Activated naive CD4-positive, alpha-beta T cell treated with anti-CD3 and anti-CD28 coated beads for 36 hours (primary cell): ENCODE results near the gene DOCK4. TPM values are rescaled to one million over a fixed set of nuclear protein-coding genes. Genes with fewer than 3 reads are reported as not detected.

Experiments used
- CTCF ChIA-PET: fragments of 350-600 bp; sonication (Branson Sonifier 250); formaldehyde crosslinking; loops from one replicate; lab custom pipeline; 2021; ENCODE audit warnings: antibody characterized with exemption; lab: Charles Lee
- DNase-seq: peaks from one replicate; pipeline ENCODE4 v3.0.0-alpha.2; 2020
- H3K27ac Mint-ChIP-seq: one replicate; pipeline ENCODE4 v1.8.0; 2021; ENCODE audit warnings: mild to moderate bottlenecking, mixed read lengths
- H3K27me3 Mint-ChIP-seq: one replicate; pipeline ENCODE4 v1.8.0; 2021; ENCODE audit warnings: low read depth, mixed read lengths
- H3K36me3 Mint-ChIP-seq: one replicate; pipeline ENCODE4 v1.8.0; 2021; ENCODE audit warnings: low read depth, mixed read lengths
- H3K4me1 Mint-ChIP-seq: one replicate; pipeline ENCODE4 v1.8.0; 2021; ENCODE audit warnings: low read depth, mixed read lengths
- H3K4me3 Mint-ChIP-seq: one replicate; pipeline ENCODE4 v1.8.0; 2021; ENCODE audit warnings: mild to moderate bottlenecking, moderate library complexity, mixed read lengths
- H3K9me3 Mint-ChIP-seq: one replicate; pipeline ENCODE4 v1.8.0; 2021; ENCODE audit warnings: mixed read lengths
- intact Hi-C: fragments of 100-400 bp; cut with micrococcal nuclease; formaldehyde crosslinking; loops from one replicate; pipeline ENCODE4 v1.15.1; 2023
- total RNA-seq, 2 experiments: library from RNA; stranded (reverse); gene quantifications; one replicate each; pipeline ENCODE4 v1.2.3, GENCODE V29; 2021

The DOCK4 gene
- total RNA-seq, 2 experiments from 2014 or later, result 0.43 to 0.62 TPM

DNA sequence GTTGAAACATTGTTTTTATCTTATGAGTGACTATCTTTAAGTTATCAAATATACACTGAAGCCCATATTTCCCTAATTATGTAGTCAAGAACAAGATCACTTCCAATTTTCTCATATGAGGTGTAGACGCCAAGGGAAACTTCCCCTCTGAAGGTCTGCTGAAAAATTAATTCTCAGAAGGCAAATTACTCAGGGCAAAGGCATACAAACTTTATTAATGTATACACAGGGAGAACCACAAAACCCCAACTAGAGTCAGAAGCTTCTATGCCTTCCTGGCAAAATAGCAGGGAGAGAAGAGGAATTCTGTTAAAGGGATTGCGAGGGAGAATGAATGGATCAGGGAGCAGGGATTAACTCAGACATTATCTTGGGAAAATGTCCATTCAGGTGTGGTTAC is 83.4 kb downstream of the DOCK4 start:
- CTCF ChIA-PET, result no interaction called here
- no peak overlapping the region for H3K4me3 Mint-ChIP-seq
- DNase-seq, result no peak
- intact Hi-C loops, result no loop called here
- H3K27ac Mint-ChIP-seq, result no peak overlapping the region
- no peaks in the 10 kb centered on the region for H3K36me3 Mint-ChIP-seq
- no peaks in the 10 kb centered on the region for H3K4me1 Mint-ChIP-seq
- H3K27me3 Mint-ChIP-seq, result peaks cover 2% of the 10 kb centered on the region
- no peaks in the 10 kb centered on the region for H3K9me3 Mint-ChIP-seq

DNA sequence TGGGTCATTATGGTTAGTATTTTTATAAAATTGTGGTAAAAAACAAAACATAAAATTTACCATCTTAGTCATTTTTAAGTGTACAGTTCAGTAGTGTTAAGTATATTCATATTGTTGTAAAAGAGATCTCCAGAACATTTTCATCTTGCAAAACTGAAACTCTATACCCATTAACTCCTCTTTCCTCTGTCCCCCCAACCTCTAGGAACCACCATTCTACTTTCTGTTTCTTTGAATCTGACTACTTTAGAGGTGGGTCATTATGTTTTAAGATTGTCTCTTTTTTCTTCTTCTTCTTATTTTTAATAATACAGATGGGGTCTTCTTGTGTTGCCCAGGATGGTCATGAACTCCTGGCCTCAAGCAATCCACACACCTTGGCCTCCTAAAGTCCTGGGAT is 84.1 kb downstream of the DOCK4 start:
- CTCF ChIA-PET, result no interaction called here
- intact Hi-C loops, result no loop called here
- Mint-ChIP-seq H3K4me3 (no peak overlapping the region), H3K9me3 (no peaks in the 10 kb centered on the region), H3K36me3 (no peaks in the 10 kb centered on the region), H3K27ac (no peak overlapping the region), H3K4me1 (no peaks in the 10 kb centered on the region), H3K27me3 (peaks cover 2% of the 10 kb centered on the region)
- no peak for DNase-seq

DNA sequence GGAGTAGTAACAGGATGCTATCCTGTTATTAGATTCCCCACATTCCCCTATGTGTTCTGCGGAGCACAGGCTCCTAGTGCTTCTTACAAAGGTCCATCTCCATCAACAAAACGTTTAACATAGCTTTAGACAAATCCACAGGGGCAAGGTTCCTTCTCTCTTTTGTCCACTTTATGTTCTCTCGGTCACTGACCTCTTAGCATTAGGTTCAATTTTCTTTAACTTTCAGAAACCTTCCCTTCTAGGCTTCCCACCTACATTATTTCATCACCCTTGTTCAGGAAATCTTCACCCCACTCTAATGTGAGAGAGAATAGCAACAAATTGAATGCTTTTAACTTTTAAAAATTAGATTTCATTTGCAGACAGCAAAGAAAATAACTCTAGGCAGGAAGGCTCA is 84.9 kb downstream of the DOCK4 start:
- Mint-ChIP-seq H3K4me3 (no peak overlapping the region), H3K9me3 (no peaks in the 10 kb centered on the region), H3K4me1 (no peaks in the 10 kb centered on the region), H3K36me3 (no peaks in the 10 kb centered on the region), H3K27ac (no peak overlapping the region), H3K27me3 (peaks cover 2% of the 10 kb centered on the region)
- DNase-seq, result no peak
- CTCF ChIA-PET, result no interaction called here
- intact Hi-C loops, result no loop called here

DNA sequence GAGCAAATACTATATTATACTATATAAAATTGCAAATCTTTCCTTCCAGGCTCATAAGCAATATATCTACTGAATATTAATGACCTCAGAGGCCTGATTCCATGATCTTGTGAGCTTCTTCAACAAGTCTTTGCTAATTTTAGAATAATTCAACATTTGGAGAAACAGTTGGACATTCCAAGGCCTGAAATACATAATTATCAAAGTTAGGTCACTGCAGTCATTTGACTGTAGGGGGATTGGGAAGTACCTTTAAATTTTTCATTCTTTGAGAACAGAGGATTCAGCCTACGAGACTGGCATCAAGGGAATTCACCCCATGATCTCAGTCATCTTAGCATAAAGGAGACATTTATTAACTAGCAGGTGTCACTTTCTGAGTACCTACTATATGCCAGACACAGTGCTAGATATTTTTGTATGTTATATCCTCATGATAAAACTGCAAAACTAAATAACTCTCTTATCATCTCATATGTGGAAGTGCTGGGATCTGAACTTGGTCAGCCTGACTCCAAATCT is 85.4 kb downstream of the DOCK4 start:
- no peak for DNase-seq
- intact Hi-C loops, result no loop called here
- CTCF ChIA-PET, result no interaction called here
- Mint-ChIP-seq H3K9me3 (no peaks in the 10 kb centered on the region), H3K27me3 (peaks cover 2% of the 10 kb centered on the region), H3K27ac (no peak overlapping the region), H3K4me3 (no peak overlapping the region), H3K4me1 (no peaks in the 10 kb centered on the region), H3K36me3 (no peaks in the 10 kb centered on the region)

DNA sequence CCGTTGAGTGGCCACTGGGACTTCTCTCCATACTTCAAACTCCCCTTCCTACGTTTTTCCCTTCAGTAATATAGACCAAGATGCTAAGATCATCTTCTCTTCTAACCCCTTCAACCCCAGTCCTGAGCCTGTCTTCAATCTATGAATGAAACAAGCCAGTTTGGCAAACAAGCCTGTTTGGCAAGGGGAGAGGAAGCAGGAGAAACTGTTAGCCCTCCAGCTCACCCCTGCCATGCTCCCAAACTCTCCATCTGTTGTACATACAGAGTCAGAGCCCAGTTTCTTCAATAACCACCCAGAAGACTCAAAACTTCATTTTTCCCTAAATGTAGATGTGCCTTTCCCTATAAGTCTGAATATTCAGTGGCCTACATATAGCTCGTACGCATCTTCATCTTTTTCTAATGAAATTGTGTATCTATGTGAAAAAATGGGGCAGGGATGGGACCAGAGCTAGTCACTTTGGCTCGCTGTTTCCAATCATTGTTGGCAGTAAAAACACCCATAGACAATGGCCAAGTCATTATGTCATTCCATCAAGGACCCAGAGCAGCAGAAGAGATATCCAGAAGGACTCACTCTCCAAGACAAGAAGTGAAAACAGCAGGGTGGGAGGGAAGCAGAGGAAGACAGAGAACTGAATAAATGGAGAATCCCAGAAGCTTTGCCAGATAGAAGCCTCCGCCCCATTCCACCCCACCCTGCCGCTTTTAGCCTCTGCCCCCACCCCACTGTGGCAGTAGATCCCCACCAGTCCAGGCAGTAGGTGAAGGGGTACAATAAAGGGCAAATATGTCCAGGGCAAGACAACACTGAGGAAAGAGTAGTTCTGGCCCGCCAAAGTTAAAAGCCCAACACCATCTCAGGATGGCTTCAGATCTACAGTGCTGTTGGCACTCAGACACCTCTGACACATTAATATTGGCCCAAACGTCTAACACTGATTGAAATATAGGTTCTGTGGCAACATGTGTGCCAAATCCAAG is 87.3 kb downstream of the DOCK4 start:
- Mint-ChIP-seq H3K27me3 (peaks cover 2% of the 10 kb centered on the region), H3K4me3 (no peak overlapping the region), H3K27ac (no peak overlapping the region)

DNA sequence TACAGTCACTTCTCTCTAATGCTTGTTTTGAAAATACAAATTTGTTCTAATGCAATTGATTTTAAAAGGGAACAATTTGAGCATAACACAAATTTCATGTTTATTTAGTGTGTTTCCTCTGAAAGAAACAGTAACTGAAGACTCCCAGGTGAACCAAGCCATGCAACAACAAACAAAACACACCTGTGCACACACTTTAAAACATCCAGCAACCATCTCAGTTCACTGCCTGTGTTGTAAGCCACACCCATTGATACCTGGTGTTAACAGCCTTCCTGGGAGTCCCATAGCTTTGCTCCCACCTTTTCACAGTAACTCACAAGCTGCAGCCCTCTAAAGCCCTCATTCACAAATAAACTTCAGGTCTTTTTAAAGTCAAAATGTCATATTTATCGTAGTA is 89.3 kb downstream of the DOCK4 start:
- H3K27ac Mint-ChIP-seq, result no peak overlapping the region
- no peaks in the 10 kb centered on the region for H3K36me3 Mint-ChIP-seq
- intact Hi-C loops, result no loop called here
- no peak overlapping the region for H3K4me3 Mint-ChIP-seq
- no peaks in the 10 kb centered on the region for H3K4me1 Mint-ChIP-seq
- no peak for DNase-seq
- H3K9me3 Mint-ChIP-seq, result no peaks in the 10 kb centered on the region
- H3K27me3 Mint-ChIP-seq, result no peaks in the 10 kb centered on the region
- CTCF ChIA-PET, result no interaction called here

More for the DNA sequence above, 87.3 kb downstream of the DOCK4 start:
- Mint-ChIP-seq H3K36me3 (no peaks in the 10 kb centered on the region), H3K9me3 (no peaks in the 10 kb centered on the region), H3K4me1 (no peaks in the 10 kb centered on the region)
- CTCF ChIA-PET, result no interaction called here
- DNase-seq, result no peak
- intact Hi-C loops, result no loop called here

DNA sequence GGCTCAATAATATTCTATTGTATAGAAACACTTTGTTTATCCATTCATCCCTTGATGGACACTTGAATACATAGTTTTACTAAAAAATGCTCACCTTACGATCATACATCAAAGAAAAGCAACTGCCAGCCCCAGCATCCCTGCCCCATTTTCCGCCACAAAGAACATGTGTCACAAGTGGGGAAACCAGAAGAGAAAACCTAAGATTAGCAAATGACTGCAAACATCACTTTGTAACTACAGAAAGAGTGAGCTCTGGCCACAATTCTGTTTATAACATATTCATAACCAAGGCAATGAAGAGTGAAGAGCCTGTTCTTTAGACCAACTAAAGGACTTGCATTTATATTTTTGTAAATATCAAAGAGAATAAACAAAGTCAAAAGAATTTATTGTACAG is 89.8 kb downstream of the DOCK4 start:
- no peak for DNase-seq
- intact Hi-C loops, result no loop called here
- H3K4me3 Mint-ChIP-seq, result no peak overlapping the region
- no peaks in the 10 kb centered on the region for H3K4me1 Mint-ChIP-seq
- H3K36me3 Mint-ChIP-seq, result no peaks in the 10 kb centered on the region
- H3K27me3 Mint-ChIP-seq, result no peaks in the 10 kb centered on the region
- CTCF ChIA-PET, result no interaction called here
- no peak overlapping the region for H3K27ac Mint-ChIP-seq
- H3K9me3 Mint-ChIP-seq, result no peaks in the 10 kb centered on the region

DNA sequence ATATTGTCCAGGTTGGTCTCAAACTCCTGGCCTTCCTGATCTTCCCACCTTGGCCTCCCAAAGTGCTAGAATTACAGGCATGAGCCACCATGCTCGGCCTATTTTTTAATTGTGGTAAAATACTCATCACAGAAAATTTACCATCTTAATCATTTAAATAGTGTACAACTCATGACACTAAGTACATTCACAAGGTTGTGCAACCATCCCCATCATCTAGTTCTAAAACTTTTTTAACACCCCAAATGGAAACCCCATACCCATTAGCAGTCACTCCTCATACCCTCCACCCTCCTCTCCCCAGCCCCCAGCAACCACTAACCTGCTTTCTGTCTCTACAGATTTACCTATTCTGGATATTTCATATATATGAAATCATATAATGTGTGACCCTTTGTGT is 90.3 kb downstream of the DOCK4 start:
- Mint-ChIP-seq H3K4me3 (no peak overlapping the region), H3K4me1 (no peaks in the 10 kb centered on the region), H3K27me3 (no peaks in the 10 kb centered on the region), H3K36me3 (no peaks in the 10 kb centered on the region), H3K9me3 (no peaks in the 10 kb centered on the region), H3K27ac (no peak overlapping the region)
- no peak for DNase-seq
- intact Hi-C loops, result no loop called here
- CTCF ChIA-PET, result no interaction called here

DNA sequence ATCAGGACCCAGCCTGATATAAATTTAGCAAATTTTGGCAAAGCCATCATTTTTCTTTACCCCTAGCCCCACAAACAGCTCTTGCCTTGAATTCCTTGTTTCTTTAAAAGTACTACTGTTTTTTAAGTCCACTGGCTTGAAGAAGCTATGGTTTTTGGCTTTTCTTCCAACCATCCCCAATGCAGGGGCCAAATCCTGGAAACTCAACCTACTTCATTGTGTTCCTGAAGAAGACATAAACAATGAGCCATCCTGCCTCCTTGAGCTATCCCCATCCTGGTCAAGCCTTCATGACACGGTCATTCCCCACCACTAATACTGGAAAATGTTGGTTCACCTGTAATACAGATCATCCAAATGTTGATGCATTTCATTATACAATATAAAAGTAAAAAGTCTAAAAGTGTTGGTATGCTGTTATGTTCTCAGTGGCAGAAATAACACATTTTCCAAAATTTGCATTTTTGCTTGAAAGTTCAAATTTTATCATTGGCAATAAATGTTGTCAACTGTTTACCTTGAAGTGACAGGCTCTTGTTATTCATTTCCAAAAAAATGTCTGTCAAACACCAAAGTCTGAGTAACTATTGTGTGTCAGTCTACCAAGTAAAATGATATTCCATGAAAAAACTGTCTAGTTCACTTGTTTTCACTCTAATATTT is 92.2 kb downstream of the DOCK4 start:
- Mint-ChIP-seq H3K36me3 (no peaks in the 10 kb centered on the region), H3K4me1 (no peaks in the 10 kb centered on the region), H3K27me3 (peaks cover 2% of the 10 kb centered on the region), H3K4me3 (no peak overlapping the region), H3K9me3 (no peaks in the 10 kb centered on the region), H3K27ac (no peak overlapping the region)
- CTCF ChIA-PET, result no interaction called here
- intact Hi-C loops, result no loop called here
- DNase-seq, result no peak

DNA sequence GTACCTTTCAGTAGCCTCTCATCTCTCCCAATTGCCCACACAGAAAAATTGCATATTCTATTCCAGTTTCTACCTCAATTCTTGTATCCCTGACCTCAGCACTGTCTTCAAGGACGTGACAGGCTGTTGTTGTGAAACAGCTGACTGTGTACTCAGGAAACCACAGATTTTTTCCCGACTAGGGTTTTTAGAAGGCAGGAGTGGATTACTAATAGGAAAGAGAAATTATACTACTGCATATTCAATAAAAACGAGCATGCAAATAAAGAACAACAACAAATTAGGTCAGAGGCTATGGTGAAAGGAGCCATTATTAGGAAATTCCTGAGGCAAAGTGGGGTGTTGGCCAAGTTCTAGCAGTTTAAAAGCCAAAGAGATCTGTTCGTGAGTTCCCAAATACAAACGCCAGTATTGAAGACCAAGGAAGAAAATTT is 93.4 kb downstream of the DOCK4 start:
- Mint-ChIP-seq H3K9me3 (no peaks in the 10 kb centered on the region), H3K27ac (no peak overlapping the region), H3K36me3 (no peaks in the 10 kb centered on the region), H3K27me3 (peaks cover 3% of the 10 kb centered on the region), H3K4me1 (no peaks in the 10 kb centered on the region), H3K4me3 (no peak overlapping the region)
- DNase-seq, result no peak
- CTCF ChIA-PET, result no interaction called here
- intact Hi-C loops, result no loop called here

DNA sequence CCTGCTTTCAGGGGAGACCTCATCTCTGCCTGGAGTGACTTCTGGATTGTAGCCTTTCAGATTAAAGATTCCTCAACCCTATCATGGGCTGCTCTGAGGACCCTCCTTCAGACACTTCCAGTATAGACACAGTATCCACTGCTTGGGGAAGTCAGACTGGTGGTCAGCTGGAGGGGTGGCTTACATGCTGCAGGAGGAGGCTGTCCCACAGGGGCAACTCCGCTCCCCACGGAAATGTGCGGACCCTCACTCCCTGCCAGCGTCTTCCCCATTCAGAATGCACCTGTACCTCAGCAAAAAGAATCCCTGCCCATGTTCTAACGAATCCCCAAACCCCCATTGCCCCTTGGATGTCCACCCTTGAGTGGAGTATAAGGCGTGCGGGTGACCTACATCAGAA is 95.5 kb downstream of the DOCK4 start:
- no peak for DNase-seq
- Mint-ChIP-seq H3K4me1 (no peaks in the 10 kb centered on the region), H3K36me3 (no peaks in the 10 kb centered on the region), H3K27me3 (peaks cover 3% of the 10 kb centered on the region), H3K4me3 (no peak overlapping the region), H3K27ac (no peak overlapping the region), H3K9me3 (no peaks in the 10 kb centered on the region)
- intact Hi-C loops, result no loop called here
- CTCF ChIA-PET, result no interaction called here

DNA sequence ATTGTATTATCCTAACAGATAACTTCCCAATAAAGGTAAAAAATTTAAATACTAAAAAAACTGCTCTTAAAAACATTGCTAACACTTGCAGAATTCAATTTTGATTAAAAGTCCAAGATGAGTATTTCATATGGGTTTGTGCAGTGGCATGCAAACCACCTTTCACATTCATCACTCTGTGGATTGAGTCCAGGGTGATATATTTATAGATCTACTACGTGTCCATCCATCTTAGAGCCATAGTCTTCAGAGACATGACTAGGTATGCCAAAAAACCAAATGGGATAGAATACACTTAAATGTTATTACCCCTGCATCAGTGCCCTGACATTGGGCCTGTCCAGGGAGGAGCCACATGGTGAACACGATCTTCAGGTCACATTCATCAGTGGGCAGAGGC is 96.0 kb downstream of the DOCK4 start:
- Mint-ChIP-seq H3K27ac (no peak overlapping the region), H3K9me3 (no peaks in the 10 kb centered on the region), H3K36me3 (no peaks in the 10 kb centered on the region), H3K4me3 (no peak overlapping the region), H3K27me3 (peaks cover 5% of the 10 kb centered on the region), H3K4me1 (no peaks in the 10 kb centered on the region)
- no peak for DNase-seq
- intact Hi-C loops, result no loop called here
- CTCF ChIA-PET, result no interaction called here

DNA sequence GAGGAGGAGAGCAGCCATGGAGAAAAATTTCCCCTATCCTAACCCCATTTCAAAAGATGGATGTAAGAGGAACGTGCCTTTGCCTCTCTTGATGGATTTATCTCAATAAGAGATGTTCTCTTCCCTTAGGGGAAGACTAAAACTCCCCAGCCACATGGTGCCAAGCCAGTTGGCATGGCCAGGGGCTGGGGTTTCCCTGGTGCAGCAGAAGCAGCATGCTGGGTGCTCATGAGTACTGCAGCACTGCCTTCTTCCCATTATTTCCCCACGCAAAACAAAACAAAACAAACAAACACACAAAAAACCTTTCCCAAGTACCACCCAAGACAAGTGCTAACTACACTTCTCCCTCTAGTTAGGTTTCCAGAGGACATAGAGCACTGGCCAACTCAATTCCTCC is 97.2 kb downstream of the DOCK4 start:
- no peaks in the 10 kb centered on the region for H3K4me1 Mint-ChIP-seq
- CTCF ChIA-PET, result no interaction called here
- no peak for DNase-seq
- intact Hi-C loops, result no loop called here
- H3K36me3 Mint-ChIP-seq, result no peaks in the 10 kb centered on the region
- no peaks in the 10 kb centered on the region for H3K9me3 Mint-ChIP-seq
- no peak overlapping the region for H3K27ac Mint-ChIP-seq
- peaks cover 5% of the 10 kb centered on the region for H3K27me3 Mint-ChIP-seq
- H3K4me3 Mint-ChIP-seq, result no peak overlapping the region
